ENCODE data around the gene SF3B4.

DNA sequence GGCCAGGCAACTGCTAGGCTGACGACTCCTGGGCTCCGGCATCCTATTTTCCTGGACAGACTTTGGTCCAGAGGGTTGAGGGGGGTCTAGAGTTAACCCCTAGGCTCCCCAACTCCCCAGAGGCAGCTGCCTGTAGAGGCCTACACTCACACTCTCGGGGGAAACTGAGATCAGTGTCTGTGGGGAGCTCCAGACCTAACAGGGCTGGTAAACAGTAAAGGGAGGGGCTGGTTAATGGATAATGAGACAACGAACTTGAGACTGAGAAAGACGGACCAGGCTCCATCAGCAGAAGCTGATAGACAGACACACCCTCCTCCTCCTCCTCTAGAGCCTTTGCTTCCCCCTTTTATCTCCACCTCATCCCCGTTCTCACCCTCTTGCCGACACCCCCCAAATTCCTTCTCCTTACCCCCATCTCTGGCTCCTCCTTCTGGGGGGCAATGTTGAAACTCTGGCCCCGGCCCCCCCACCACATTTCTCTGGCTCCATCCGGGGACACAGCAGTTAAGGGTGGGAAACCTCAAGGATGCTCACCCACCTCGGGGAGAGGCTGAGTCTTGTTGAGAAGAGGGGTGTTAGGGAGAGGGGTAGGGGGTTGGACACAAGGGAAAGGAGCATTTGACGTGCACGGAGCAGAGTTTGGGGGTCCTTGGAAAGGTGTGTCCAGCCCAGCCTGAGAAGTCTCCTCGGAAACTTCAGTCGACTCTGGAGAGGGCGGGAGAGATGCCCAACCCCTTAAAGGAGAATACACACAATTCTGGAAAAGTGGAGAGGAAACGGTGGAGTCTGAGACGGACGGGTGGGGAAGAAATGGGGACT, 8.8 kb upstream of the SF3B4 start, which contains the start of gene MTMR11:
- TF ChIP-seq CTCF (IDR thresholded peaks at IDR 0.05; ENCODE audit: control extremely low read depth in 1 of 3, insufficient read depth in 1 of 3, low read depth in 1 of 3, low read length in 3 of 3), result no peak
- TF ChIP-seq EZH2 (IDR thresholded peaks at IDR 0.05; ENCODE audit: low read depth, low read length, severe bottlenecking), result no peak
- no peak for TF ChIP-seq EGR1 (IDR thresholded peaks at IDR 0.05; ENCODE audit: borderline replicate concordance, low read depth, low read length)
- TF ChIP-seq MAFK (IDR thresholded peaks at IDR 0.05; ENCODE audit: low read depth, low read length), result no peak
- TF ChIP-seq POLR2A (IDR thresholded peaks at IDR 0.05; ENCODE audit: control extremely low read depth in 1 of 2, low read depth in 2 of 2, low read length in 2 of 2), result no peak
- TF ChIP-seq RXRA (IDR thresholded peaks at IDR 0.05; ENCODE audit: insufficient read depth, low read depth, low read length), result no peak
- TF ChIP-seq EP300 (IDR thresholded peaks at IDR 0.05; ENCODE audit: borderline replicate concordance in 1 of 2, low read depth in 2 of 2, low read length in 2 of 2), result no peak
- no peak for TF ChIP-seq JUN (IDR thresholded peaks at IDR 0.05; ENCODE audit: low read depth, low read length)
- TF ChIP-seq RFX5 (IDR thresholded peaks at IDR 0.05; ENCODE audit: borderline replicate concordance, low read depth, low read length), result no peak
- TF ChIP-seq POLR2AphosphoS5 (IDR thresholded peaks at IDR 0.05; ENCODE audit: low read depth, low read length), result no peak

Measured in H1 (cell line).